Chondrocyte (in vitro differentiated cells): Measurements from ENCODE around the gene SLC29A3. TPM values are rescaled to one million over a fixed set of nuclear protein-coding genes. Genes with fewer than 3 reads are reported as not detected.

Experiments
- DNase-seq: peaks from one replicate; pipeline ENCODE4 v3.0.0; 2021; ENCODE audit warnings: mixed read lengths, low spot score
- H3K27ac Mint-ChIP-seq: one replicate; pipeline ENCODE4 v1.8.0; 2021; ENCODE audit warnings: mild to moderate bottlenecking, moderate library complexity, mixed read lengths; ENCODE audit not compliant: unreplicated experiment
- H3K27me3 Mint-ChIP-seq: 2 replicates; pipeline ENCODE4 v1.8.0; 2021; ENCODE audit warnings: low read depth, mixed read lengths
- H3K36me3 Mint-ChIP-seq: 2 replicates; pipeline ENCODE4 v1.8.0; 2021; ENCODE audit warnings: low read depth, mixed read lengths
- H3K4me1 Mint-ChIP-seq: 2 replicates; pipeline ENCODE4 v1.8.0; 2021; ENCODE audit warnings: low read depth, mild to moderate bottlenecking, mixed read lengths
- H3K4me3 Mint-ChIP-seq: one replicate; pipeline ENCODE4 v1.8.0; 2021; ENCODE audit warnings: mild to moderate bottlenecking, moderate library complexity, mixed read lengths; ENCODE audit not compliant: unreplicated experiment
- H3K9me3 Mint-ChIP-seq: 2 replicates; pipeline ENCODE4 v1.8.0; 2021; ENCODE audit warnings: low read depth, mixed read lengths
- CTCF ChIP-seq: fragments of 200-600 bp; sonication (generic); IDR thresholded peaks from 2 replicates; pipeline ENCODE4 v1.5.0; 2021; ENCODE audit warnings: antibody characterized with exemption, mild to moderate bottlenecking, moderate library complexity
- long read RNA-seq: library from polyadenylated mRNA; stranded (forward); transcript quantifications from one replicate; pipeline ENCODE4 v2.0.0, GENCODE V29; 2021
- total RNA-seq: library from RNA; stranded (reverse); gene quantifications from 3 replicates; pipeline ENCODE4 v1.2.1, GENCODE V29; 2021

SLC29A3 gene
- total RNA-seq, result 2.4 to 3.8 TPM (median 2.7 TPM) in 3 replicates
- long read RNA-seq, transcript SLC29A3-205 (6 exons, 2,262 nt), result major isoform, 12 of 15 reads
- long read RNA-seq, partial matches to known transcripts, result 0 of 15 reads
- long read RNA-seq, other reads (novel, unspliced or antisense), result 2 of 15 reads

DNA sequence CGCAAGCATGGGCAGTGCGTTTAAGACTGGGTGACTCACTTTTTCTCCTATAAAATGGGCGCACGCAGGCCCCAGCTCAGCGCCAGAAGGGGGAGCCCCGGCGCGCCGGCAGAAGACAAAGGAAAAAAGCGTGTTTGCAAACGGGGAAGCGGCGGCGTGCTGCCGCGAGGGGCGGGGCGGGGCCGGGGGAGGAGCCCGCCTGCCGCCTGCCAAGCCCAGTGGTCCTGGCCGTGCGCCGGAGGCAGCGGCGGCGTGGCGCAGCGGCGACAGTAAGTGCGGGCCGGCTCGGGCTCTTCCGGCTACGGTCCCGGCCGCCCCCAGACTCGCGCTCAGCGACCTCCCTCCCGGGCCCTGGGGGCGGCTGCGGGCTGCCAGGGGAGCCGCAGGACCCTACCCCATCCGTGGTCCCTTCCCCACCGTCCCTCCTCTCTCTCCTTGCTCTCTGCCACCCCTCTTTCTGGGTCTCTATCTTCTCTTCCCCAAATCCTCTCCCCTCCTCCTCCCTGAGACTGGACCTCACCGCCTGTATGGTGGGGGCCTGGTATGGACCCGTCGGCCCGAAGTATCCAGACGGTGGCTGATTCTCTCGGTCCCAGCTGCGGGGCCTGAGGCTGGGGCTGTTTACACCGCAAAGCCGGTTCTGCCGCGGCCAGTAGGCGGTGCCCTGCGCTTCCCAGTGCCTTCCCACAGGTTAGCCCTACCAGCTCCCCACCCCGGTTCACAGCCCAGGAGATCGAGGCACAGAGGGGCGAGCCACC lies at the start of gene SLC29A3:
TSS of gene SLC29A3 (plus strand) at position 218 of the 758 bp plus-strand sequence. CDS start at position 269, 51 bp downstream.
- Mint-ChIP-seq H3K4me1 (peaks cover 11% of the 10 kb centered on the region), H3K27ac (peak within 1 kb of the TSS; percentile 83), H3K36me3 (peaks cover 3% of the 10 kb centered on the region)

GRCh38 chr10:71269301-71270288 lies 49.5 kb upstream of the SLC29A3 start:
- no peaks in the 10 kb centered on the region for H3K9me3 Mint-ChIP-seq
- no peak for DNase-seq
- peak overlapping the region; percentile 99 for H3K27ac Mint-ChIP-seq
- H3K4me3 Mint-ChIP-seq, result no peak overlapping the region
- no peaks in the 10 kb centered on the region for H3K27me3 Mint-ChIP-seq
- no peak for TF ChIP-seq CTCF
- no peaks in the 10 kb centered on the region for H3K36me3 Mint-ChIP-seq
- H3K4me1 Mint-ChIP-seq, result peaks cover 68% of the 10 kb centered on the region

More for the DNA sequence above, at the start of gene SLC29A3:
- DNase-seq, result no peak
- Mint-ChIP-seq H3K27me3 (no peaks in the 10 kb centered on the region), H3K9me3 (no peaks in the 10 kb centered on the region), H3K4me3 (peak within 1 kb of the TSS; percentile 94)
- peak; percentile 79 for TF ChIP-seq CTCF

DNA sequence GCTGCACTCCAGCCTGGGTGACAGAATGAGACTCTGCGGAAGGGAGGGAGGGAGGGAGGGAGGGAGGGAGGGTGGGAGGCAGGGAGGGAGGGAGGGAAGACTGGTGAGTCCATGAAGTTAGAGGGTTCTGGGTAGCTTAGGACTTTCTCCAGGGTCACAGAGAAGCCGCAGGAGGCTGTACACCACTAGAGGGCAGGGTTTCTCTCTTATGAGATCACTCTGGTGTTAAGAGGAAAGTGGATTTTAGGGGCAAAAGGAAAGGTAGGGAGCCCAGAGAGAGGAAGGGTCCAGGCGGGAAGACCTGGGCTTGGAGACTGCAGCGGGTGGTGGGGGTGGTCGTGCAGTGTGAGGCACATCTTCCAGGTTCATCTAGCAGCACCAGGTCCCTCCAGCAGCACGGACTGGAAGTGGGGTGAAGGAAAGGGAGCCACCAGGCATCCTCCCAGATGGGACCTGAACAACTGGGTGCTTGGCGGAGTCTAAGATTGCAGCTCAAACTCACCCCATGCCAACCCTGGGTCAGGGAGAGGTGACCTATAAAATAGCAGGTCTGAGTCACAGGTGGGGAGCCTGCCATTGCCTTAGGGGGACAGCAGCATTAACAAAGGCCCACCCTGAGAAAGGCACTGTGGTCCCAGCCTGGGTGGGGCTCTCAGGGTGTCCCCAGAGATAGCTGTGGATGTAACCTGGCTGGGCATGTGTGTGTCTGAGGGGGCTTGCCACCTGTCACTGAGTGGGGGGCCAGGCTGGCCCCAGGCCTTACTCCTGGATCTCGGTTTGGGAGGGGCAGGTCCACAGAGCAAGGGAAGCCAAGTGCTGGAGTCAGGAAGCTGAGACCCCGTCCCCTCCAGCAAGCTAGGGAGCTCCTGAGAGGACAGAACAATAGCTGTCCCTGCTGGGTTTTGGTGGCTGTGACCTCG lies 48.5 kb upstream of the SLC29A3 start:
- Mint-ChIP-seq H3K4me3 (no peak overlapping the region), H3K27ac (peak overlapping the region; percentile 99), H3K9me3 (no peaks in the 10 kb centered on the region), H3K27me3 (no peaks in the 10 kb centered on the region), H3K4me1 (peaks cover 72% of the 10 kb centered on the region), H3K36me3 (no peaks in the 10 kb centered on the region)
- TF ChIP-seq CTCF, result peak; percentile 79
- no peak for DNase-seq

- no peak for TF ChIP-seq CTCF
- H3K27ac Mint-ChIP-seq, result no peak overlapping the region
- no peaks in the 10 kb centered on the region for H3K36me3 Mint-ChIP-seq
- peaks cover 61% of the 10 kb centered on the region for H3K4me1 Mint-ChIP-seq
- H3K9me3 Mint-ChIP-seq, result no peaks in the 10 kb centered on the region
- DNase-seq, result no peak
- no peak overlapping the region for H3K4me3 Mint-ChIP-seq
- H3K27me3 Mint-ChIP-seq, result no peaks in the 10 kb centered on the region
Measured at GRCh38 chr10:71271662-71272055, 47.4 kb upstream of the SLC29A3 start.
